Measurements from ENCODE around the gene PNP.
"Not testable (repeated sequence)": the region's sequence is repeated elsewhere in the genome, so short reads cannot be mapped to it uniquely, and the experiment has no call there.

GRCh38 chr14:20506276-20506675 lies 37.1 kb downstream of the PNP start:
- TF ChIP-seq, protein P1, sequence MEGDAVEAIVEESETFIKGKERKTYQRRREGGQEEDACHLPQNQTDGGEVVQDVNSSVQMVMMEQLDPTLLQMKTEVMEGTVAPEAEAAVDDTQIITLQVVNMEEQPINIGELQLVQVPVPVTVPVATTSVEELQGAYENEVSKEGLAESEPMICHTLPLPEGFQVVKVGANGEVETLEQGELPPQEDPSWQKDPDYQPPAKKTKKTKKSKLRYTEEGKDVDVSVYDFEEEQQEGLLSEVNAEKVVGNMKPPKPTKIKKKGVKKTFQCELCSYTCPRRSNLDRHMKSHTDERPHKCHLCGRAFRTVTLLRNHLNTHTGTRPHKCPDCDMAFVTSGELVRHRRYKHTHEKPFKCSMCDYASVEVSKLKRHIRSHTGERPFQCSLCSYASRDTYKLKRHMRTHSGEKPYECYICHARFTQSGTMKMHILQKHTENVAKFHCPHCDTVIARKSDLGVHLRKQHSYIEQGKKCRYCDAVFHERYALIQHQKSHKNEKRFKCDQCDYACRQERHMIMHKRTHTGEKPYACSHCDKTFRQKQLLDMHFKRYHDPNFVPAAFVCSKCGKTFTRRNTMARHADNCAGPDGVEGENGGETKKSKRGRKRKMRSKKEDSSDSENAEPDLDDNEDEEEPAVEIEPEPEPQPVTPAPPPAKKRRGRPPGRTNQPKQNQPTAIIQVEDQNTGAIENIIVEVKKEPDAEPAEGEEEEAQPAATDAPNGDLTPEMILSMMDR (IDR thresholded peaks at IDR 0.05), result not testable (repeated sequence)
- not testable (repeated sequence) for TF ChIP-seq POLR2A, EP300, POLR2AphosphoS5 (IDR thresholded peaks at IDR 0.05)
